Measurements from ENCODE around the gene PPFIBP2. TPM values are rescaled to one million over a fixed set of nuclear protein-coding genes. Genes with fewer than 3 reads are reported as not detected.

PPFIBP2 gene
- total and polyA plus RNA-seq, 8 donors: 28.1 to 153 (median 71.9) TPM

GRCh38 chr11:7589861-7590260 is 76.1 kb downstream of the PPFIBP2 start:
- Histone ChIP-seq H3K27me3 (no peaks in the 10 kb centered on the region), H3K36me3 (peaks cover 0 to 8% (median 2%) of the 10 kb centered on the region in 4 donors), H3K27ac (no peak overlapping the region), H3K4me1 (peaks cover 3 to 38% (median 16%) of the 10 kb centered on the region in 4 donors), H3K4me3 (no peak overlapping the region), H3K9me3 (no peaks in the 10 kb centered on the region)
- WGBS, 5 donors: 79 to 95% (median 90%) methylated on average over 2 of the region's 2 CpGs
- DNase-seq: no peak
- intact Hi-C loops (cut with DNase I; ENCODE audit: low total_unique reads): no loop called here
- TF ChIP-seq CTCF (IDR thresholded peaks at IDR 0.05): no peak
- TF ChIP-seq POLR2A (IDR thresholded peaks at IDR 0.05): no peak
- TF ChIP-seq EP300 (IDR thresholded peaks at IDR 0.05): no peak
- TF ChIP-seq POLR2AphosphoS5 (IDR thresholded peaks at IDR 0.05): no peak

- no peak for TF ChIP-seq EP300 (IDR thresholded peaks at IDR 0.05)
- no peak for TF ChIP-seq CTCF (IDR thresholded peaks at IDR 0.05)
- no peak for TF ChIP-seq POLR2A (IDR thresholded peaks at IDR 0.05)
- TF ChIP-seq POLR2AphosphoS5 (IDR thresholded peaks at IDR 0.05): no peak
- no peak for DNase-seq
These were observed 76.7 kb downstream of the PPFIBP2 start for GRCh38 chr11:7590529-7590928.

GRCh38 chr11:7591107-7591894 is 77.5 kb downstream of the PPFIBP2 start:
- H3K4me3 ChIP-seq: no peak overlapping the region
- 81 to 89% (median 87%) methylated on average over 6 of the region's 6 CpGs for WGBS, 5 donors
- peaks cover 0 to 8% (median 2%) of the 10 kb centered on the region in 4 donors for H3K36me3 ChIP-seq
- DNase-seq: no peak
- intact Hi-C loops (cut with DNase I; ENCODE audit: low total_unique reads): no loop called here
- peaks cover 3 to 44% (median 19%) of the 10 kb centered on the region in 4 donors for H3K4me1 ChIP-seq
- H3K27ac ChIP-seq: no peak overlapping the region
- no peaks in the 10 kb centered on the region for H3K27me3 ChIP-seq
- no peaks in the 10 kb centered on the region for H3K9me3 ChIP-seq
- no peak for TF ChIP-seq EP300 (IDR thresholded peaks at IDR 0.05)

More at GRCh38 chr11:7590529-7590928, 76.7 kb downstream of the PPFIBP2 start:
- Histone ChIP-seq H3K9me3 (no peaks in the 10 kb centered on the region), H3K36me3 (peaks cover 0 to 8% (median 2%) of the 10 kb centered on the region in 4 donors), H3K27ac (no peak overlapping the region), H3K4me3 (no peak overlapping the region), H3K27me3 (no peaks in the 10 kb centered on the region), H3K4me1 (peaks cover 3 to 43% (median 19%) of the 10 kb centered on the region in 4 donors)
- intact Hi-C loops (cut with DNase I; ENCODE audit: low total_unique reads): no loop called here
- WGBS, 5 donors: 85 to 95% (median 91%) methylated on average over 2 of the region's 2 CpGs

GRCh38 chr11:7591987-7592386 is 78.2 kb downstream of the PPFIBP2 start:
- intact Hi-C loops (cut with DNase I; ENCODE audit: low total_unique reads): no loop called here
- Histone ChIP-seq H3K27me3 (no peaks in the 10 kb centered on the region), H3K4me1 (peaks cover 4 to 47% (median 20%) of the 10 kb centered on the region in 4 donors), H3K9me3 (no peaks in the 10 kb centered on the region), H3K4me3 (no peak overlapping the region), H3K27ac (peak overlapping the region in 3 of 5 donors; percentile 15 to 39 (median 29)), H3K36me3 (peaks cover 0 to 8% (median 2%) of the 10 kb centered on the region in 4 donors)
- no peak for TF ChIP-seq EP300 (IDR thresholded peaks at IDR 0.05)
- no peak for TF ChIP-seq POLR2AphosphoS5 (IDR thresholded peaks at IDR 0.05)
- TF ChIP-seq POLR2A (IDR thresholded peaks at IDR 0.05): no peak
- no peak for TF ChIP-seq CTCF (IDR thresholded peaks at IDR 0.05)
- DNase-seq: no peak
- 56 to 70% (median 62%) methylated on average over 1 of the region's 1 CpG for WGBS, 5 donors

GRCh38 chr11:7592711-7593110 is 78.9 kb downstream of the PPFIBP2 start:
- H3K36me3 ChIP-seq: peaks cover 0 to 13% (median 4%) of the 10 kb centered on the region in 4 donors
- no peaks in the 10 kb centered on the region for H3K27me3 ChIP-seq
- peak overlapping the region in 3 of 5 donors; percentile 29 to 71 (median 39) for H3K27ac ChIP-seq
- intact Hi-C loops (cut with DNase I; ENCODE audit: low total_unique reads): no loop called here
- 33 to 91% (median 78%) methylated on average over 1 to 3 of the region's 3 CpGs for WGBS, 5 donors
- no peak overlapping the region for H3K4me3 ChIP-seq
- H3K4me1 ChIP-seq: peaks cover 6 to 51% (median 20%) of the 10 kb centered on the region in 4 donors
- no peak for TF ChIP-seq CTCF (IDR thresholded peaks at IDR 0.05)
- no peak for TF ChIP-seq POLR2AphosphoS5 (IDR thresholded peaks at IDR 0.05)
- no peak for TF ChIP-seq EP300 (IDR thresholded peaks at IDR 0.05)
- TF ChIP-seq POLR2A (IDR thresholded peaks at IDR 0.05): no peak
- DNase-seq: peak in 1 of 2 donors; percentile 60
- no peaks in the 10 kb centered on the region for H3K9me3 ChIP-seq

All from stomach (tissue), 9 donors.